ENCODE results near the gene TSPAN5.

Gene TSPAN5

DNA sequence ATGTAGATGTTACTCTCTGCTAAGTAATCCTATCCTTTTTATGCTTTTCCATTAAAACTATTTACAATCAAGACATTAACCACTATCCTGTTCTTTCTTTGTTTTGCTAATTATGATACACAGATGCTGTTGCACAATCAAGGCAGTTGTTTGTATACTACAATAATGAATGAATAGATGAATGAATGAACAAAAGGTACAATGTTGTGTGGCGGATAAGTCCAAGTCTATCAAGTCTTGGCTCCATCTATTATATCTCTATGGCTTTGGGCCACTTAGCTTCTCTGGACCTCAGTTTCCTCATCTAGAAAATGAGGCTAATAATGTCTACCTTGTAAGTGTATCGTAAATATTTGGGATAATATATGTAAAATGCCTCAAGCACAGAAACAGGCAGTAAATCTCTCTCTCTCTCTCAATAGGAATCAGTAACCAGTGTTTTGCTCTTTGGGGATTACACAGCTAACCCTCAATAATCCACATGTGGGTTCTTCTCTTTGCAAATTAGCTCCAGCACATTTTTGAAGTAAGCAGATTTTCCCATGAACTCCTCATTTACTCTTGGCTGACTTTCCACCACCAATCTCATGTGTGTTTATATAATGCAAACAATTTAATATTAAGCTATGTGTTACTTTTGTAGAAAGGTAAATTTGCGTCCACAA is 27.8 kb upstream of the TSPAN5 start:
- TF ChIP-seq CTCF (IDR thresholded peaks at IDR 0.05; ENCODE audit: low read length, missing control alignments), result no peak
- DNase-seq (ENCODE audit: low read depth), result no peak

DNA sequence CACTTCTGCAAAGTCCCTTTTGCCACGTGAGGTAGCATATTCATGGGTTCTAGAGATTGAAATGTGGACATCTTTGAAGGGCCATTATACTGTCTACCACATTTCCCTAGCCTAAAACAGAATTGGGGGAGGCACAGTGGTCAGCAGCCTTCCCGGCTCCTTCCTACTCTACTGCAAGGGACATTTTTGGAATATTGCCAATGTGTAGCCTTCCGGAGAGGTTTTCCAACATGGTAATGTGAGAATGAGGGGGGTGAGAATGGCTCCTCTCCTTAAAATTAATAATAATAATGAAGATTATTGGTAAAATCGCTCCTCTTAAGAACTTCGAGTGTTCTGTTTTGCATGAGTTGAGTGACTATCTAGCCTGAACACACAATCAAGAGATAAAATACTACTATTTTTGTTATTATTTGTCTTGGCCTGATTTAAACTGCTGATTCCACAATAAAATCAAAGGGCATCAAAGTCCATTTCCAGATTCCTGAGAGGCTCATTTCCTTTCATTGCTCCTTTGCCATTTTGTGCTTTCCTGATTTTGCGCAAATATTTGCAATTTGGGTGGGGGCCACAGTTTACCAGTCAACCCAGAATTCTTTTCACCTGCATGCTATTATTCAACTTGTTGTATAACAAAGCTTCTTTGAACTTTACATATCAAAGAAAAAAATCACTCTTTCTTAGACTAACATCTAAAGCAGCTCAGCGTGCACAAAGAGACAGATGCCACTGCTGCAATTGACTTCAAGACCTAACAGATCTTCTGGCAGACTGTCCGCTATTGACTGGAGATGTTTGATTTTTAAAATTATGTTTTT is 27.0 kb upstream of the TSPAN5 start:
- H3K4me3 ChIP-seq (replicated peaks; ENCODE audit: low read depth, low read length), result no peak overlapping the region
- no peak for TF ChIP-seq CTCF (IDR thresholded peaks at IDR 0.05; ENCODE audit: low read length, missing control alignments)
- DNase-seq (ENCODE audit: low read depth), result no peak

More for the DNA sequence above, 27.8 kb upstream of the TSPAN5 start:
- no peak overlapping the region for H3K4me3 ChIP-seq (replicated peaks; ENCODE audit: low read depth, low read length)

GRCh38 chr4:98682719-98683118 is 24.3 kb upstream of the TSPAN5 start:
- peak; percentile 50 for DNase-seq (ENCODE audit: low read depth)
- H3K4me3 ChIP-seq (replicated peaks; ENCODE audit: low read depth, low read length), result no peak overlapping the region
- TF ChIP-seq CTCF (IDR thresholded peaks at IDR 0.05; ENCODE audit: low read length, missing control alignments), result no peak

DNA sequence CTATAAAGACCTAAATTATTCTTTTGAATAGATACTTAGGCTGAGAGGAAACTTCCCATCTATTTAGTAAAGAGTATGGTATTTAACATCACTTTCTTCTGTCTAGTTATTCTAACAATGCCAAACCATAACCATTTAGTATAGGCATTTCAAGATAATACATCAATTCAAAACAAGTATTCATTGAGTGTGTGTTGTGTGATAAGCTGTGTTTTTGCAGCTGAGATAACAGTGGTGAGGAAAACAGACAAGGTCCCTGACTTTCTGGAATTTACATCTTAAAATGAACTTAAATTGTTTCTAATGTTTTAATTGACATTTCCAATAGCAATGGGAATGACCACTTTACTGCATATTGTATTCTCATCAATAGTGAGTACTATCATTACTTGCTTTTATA is 22.4 kb upstream of the TSPAN5 start:
- no peak for TF ChIP-seq CTCF (IDR thresholded peaks at IDR 0.05; ENCODE audit: low read length, missing control alignments)
- no peak overlapping the region for H3K4me3 ChIP-seq (replicated peaks; ENCODE audit: low read depth, low read length)
- no peak for DNase-seq (ENCODE audit: low read depth)

GRCh38 chr4:98679738-98680137 is 21.3 kb upstream of the TSPAN5 start:
- no peak overlapping the region for H3K4me3 ChIP-seq (replicated peaks; ENCODE audit: low read depth, low read length)
- DNase-seq (ENCODE audit: low read depth), result no peak
- no peak for TF ChIP-seq CTCF (IDR thresholded peaks at IDR 0.05; ENCODE audit: low read length, missing control alignments)

GRCh38 chr4:98677799-98678198 is 19.4 kb upstream of the TSPAN5 start:
- no peak overlapping the region for H3K4me3 ChIP-seq (replicated peaks; ENCODE audit: low read depth, low read length)
- no peak for DNase-seq (ENCODE audit: low read depth)
- no peak for TF ChIP-seq CTCF (IDR thresholded peaks at IDR 0.05; ENCODE audit: low read length, missing control alignments)

Data from fibroblast of pulmonary artery (primary cell).